Stimulated activated CD4-positive, alpha-beta T cell treated with anti-CD3 and anti-CD28 coated beads, Interleukin-12 subunit alpha, Interleukin-12 subunit beta, amount 100 ng/mL, for 4 hours (primary cell): ENCODE results near the gene DST.
"Not testable (repeated sequence)": the region's sequence is repeated elsewhere in the genome, so short reads cannot be mapped to it uniquely, and the experiment has no call there.

Experiments used
- DNase-seq: peaks from one replicate; pipeline ENCODE4 v3.0.0-alpha.2; 2020

The DST gene

DNA sequence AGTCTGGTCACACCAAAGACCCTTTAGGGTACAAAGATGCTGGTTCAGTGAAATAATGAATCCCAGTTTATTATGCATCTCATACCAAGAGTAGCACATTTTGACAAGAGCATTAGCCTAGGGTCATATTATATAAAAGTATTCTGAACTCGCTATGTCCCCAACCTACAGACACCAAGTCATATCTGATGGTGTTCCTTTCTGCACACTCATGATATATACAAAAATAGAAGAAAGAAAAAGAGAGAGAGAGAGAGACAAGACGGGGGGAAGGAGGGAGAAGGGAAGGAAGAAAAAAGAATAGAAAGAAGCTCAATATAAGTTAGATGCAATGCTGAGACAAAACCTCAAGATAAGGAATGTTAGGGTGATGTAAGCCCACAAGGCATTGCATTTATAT is 131.1 kb downstream of the DST start:
- DNase-seq = no peak

DNA sequence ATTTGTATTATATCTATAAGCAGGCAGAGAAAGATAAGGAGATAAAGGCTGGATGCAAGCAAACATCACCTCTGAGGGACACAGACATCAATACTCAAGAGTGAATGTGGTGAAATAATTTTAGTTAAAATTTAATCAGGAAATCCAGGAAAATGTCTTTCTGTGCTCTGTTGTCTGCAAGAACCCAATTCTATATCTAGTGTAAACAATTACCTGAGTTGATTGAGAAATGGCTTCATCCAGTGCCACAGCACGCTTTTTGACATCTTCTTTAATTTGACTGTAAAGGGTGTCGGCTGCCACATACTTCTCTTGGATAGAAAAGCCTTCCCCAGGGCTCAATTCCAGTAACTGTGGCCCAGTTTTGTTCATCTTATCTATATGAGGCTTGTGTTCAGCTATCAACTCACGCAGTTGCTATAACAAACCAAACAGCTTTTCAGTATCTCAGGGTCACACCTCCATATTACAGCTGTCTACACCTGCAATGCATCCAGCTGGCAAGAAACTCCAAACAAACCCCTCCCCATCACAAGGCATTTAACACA is 131.6 kb downstream of the DST start:
- no peak for DNase-seq

DNA sequence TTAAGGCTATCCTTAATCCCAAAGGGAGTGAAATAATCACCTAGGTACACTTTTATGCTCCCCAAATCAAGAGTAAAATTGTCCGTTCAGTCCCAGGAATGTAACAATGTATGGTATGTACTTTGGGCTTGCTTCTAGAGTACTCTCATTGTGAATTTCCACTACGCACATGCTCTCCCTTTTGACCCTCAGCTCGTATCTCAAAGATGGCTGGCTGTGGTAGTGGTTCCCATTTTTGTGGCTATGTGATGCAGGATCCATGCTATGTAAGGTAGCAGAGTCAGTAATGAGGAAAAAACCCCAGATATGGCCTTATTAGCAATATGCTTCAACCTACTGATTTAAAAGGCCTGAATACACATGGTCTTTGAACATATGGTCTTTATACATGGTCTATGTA is 133.7 kb downstream of the DST start:
- no peak for DNase-seq

DNA sequence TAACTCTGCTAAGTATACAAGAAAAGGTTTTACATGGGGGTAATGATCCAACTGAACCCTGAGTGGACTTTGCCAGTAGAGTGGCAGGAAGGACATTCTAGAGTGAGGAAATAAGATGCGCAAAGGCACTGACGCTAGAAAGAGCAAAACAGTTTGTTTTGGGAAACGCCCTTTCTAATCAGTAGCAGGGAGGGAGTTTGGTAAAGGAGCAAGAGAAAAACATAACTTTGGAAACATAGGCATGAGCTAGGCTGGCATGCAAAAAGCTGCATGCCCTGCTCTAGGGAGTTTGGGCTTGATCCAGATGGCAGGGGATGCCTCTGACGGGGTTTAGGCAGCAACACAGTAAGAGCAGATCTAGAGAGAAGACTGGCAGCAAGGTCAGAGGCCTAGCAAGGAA is 135.2 kb downstream of the DST start:
- no peak for DNase-seq

DNA sequence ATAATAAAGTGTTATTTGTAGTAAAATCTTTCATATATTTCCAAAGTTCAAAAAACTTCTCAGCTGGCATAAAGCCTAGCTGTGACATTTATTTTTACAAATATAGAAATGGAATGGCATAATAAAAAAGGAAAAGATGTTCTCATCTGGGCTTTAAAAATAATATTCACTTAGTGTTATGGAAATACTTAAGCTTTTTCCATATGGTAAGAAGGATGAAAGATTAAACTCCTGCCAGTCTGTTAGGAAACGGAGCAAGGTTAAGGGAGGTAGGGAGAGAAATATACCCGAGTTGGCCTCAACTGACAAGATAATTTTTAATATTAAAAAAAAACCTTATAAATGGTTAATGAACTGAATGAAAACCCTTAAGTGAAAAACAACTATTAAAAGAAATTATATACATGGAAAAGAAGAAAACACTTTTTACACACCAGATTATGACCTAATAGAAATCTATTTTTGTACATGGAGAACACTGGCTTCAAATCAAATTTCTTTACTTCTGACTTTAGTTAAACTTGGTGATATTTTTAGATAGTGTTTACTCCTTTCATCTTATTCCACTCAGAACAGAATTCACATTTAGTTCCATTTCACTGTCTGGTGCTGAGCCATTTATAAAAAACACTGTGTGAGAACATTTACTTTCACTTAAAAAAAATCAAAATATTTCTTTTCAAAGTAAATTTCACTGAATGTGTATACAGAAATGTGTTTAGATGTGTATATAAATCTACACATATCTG is 137.0 kb downstream of the DST start:
- no peak for DNase-seq

DNA sequence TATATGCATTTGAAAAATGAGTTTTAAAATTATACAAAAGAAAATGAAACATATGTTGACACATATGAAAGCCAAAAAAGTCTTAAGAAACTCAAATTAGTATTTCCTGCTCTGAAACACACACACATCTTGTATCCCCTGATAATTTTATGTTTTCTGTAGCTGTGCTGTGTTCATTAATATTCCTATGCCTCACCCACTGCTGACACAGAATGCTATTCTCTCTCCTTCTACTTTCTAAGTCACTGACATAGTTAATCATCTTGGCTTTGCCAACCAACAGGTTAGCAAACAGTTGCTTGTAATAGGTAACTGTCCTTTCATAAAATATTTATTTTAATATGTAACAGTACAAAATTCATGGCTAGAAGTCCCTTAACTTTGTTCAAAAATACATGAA is 140.7 kb downstream of the DST start:
- no peak for DNase-seq

DNA sequence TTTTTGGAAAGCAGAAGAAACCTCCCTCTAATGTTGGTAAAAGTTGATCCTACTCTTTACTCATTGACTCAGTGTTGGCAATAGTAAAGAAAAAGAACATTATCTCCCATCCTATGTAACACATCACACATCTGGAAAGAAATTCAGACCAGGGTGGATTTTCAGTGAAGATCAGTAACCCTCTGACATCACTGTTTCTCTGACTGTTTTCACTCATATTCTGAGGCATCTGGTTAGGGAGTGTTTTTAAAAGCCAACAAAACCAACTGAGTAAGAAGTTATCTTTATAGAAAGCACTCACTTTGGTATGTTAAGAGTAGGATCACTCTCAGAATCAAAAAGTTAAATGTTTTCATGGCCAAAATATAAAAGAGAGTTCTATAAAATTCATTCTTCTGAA is 143.6 kb downstream of the DST start:
- no peak for DNase-seq

DNA sequence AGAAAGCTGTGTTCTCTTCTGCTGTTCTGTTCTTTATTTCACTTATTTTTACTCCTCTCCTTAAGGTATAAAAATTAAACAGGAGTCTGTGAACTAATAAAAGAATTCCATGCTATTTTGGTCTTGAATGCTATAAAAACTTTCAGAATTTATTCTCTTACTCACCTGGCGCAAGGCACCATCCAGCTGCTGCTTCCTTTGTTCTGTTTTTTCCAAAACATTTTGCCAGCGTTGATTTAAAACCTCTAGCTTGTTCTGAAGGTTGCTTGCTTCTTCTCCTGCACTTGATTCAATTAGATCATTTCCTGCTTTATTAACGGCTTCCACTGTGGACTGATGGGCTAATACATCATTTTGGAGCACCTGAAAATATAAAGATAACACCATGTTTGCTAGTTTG is 145.0 kb downstream of the DST start:
- DNase-seq = no peak

DNA sequence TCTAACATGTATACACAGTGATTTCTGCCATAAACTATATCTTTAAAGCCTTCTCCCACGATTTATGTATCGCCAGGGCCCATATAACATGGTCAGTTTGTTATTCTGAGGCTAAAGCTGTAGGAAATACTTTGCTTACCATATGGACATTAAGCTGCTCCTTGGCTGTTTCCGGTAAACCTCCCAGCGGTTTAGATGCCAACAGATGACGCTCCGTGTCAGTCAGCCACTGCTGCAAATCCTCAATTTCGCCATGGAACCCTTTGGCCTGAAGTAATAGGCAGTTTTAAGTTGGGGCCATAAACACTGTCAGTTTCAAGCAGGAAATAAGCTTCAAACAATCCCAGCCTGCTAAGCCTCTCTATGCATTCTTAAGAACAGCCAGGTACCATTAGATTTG is 145.4 kb downstream of the DST start:
- DNase-seq = no peak

DNA sequence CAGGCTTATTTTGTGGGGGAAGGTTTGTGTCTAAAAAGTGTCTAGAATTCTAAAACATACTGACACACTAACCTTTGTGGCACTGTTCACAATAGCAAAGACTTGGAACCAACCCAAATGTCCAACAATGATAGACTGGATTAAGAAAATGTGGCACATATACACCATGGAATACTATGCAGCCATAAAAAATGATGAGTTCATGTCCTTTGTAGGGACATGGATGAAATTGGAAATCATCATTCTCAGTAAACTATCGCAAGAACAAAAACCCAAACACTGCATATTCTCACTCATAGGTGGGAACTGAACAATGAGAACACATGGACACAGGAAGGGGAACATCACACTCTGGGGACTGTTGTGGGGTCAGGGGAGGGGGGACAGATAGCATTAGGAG is 146.0 kb downstream of the DST start:
- DNase-seq = not testable (repeated sequence)

DNA sequence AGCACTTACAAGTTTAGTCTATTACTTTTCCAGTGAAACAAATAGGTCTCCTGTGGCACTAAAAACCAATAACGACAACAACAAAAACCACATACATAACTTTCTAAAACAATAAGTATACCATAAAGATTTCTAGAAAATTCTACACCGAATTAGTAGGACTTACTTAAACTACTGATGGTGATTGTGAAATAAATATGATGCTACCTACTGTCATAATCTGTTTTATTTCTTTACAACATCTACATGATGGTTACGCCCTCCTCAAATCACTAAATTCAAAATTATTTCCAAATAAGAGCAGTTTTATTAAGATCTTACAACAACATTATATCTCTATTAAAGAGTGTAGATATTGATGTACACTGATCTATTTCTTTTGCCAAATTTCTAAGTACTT is 147.0 kb downstream of the DST start:
- DNase-seq = no peak

DNA sequence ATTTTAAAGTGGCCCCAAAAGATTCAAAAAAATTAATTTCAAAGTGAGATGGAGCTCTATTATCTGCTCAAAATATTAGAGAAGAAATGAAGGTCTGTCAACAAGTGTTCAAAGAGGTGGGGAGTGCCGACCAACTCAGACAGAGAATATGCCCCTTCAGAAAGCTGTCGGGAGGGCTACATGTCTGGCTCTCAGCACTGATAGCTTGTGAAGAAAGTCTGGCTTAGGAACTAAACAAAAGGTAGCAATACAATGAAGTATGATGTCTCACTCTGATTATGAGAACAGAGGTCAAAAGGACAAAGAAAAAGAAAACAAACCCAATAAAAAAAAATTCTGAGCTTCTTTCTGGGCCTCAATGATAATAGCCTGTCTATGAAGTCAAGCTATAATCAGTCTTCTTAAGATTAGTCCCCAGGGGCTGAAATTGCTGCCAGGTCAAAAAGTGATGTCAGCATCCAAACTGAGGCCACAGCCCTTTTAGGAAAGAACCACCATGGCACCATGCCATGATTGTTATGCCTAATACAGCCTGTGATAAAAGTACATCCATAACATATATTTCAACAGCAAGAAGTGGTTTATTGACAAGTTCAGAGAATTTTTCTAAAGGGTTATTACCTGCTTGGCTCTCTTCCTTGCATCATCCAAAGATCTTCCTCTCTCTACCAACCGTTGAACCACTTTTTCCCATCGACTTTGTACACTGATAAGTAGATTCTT is 150.9 kb downstream of the DST start:
- DNase-seq = no peak

DNA sequence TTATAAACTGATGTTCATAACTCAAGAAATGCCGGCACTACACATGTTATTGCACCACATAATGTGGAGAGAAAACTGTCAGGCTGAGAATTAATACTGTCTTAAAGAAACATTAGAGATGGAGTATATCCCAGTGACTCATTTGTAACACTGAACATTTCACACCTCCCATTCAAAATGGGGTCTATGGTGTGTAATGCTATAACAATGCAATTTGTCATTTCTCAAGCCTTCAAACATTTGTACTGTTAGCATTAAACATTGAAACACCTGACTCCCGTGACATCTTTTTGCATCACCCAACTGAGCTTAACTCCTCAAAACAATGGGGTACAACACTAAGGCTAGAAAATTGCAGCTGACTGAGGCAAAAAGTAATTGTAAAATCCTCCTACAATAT is 151.7 kb downstream of the DST start:
- DNase-seq = no peak

DNA sequence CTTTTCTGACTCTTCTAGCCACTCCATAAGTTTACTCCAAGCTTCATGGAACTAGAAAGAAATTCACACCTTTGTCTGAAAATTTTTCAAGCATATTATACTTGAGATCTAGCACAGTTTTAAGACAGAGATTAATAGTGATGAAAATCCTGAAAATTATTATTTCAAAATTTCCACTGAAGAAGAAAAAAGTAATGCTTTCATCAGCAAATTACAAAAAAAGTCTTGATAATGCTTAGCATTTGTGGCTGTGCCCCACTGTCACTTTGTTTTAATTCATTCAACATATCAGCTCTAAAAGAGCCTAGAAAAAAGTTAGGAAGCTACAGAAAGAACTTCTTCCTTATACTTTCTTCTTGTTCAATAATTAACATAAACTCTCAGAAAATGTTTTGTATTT is 153.1 kb downstream of the DST start:
- DNase-seq = no peak

DNA sequence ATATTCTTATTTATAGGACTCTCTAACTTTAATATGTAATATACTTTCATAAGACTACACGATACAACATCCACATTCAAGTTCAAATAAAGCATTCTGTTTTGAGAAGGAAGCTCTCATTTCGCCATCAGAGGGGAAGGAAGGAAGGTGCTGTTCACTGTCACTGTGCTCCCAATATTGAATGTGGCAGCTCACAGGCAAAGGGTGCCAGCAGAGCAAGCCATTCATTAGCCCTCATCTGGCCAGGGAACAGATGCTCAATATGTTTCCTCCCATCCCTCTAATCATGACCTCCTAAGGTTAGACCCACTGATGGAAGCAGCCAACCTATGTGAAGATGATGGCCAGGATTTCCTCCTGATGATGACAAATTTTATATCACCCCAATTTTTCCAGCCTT is 154.4 kb downstream of the DST start:
- no peak for DNase-seq

DNA sequence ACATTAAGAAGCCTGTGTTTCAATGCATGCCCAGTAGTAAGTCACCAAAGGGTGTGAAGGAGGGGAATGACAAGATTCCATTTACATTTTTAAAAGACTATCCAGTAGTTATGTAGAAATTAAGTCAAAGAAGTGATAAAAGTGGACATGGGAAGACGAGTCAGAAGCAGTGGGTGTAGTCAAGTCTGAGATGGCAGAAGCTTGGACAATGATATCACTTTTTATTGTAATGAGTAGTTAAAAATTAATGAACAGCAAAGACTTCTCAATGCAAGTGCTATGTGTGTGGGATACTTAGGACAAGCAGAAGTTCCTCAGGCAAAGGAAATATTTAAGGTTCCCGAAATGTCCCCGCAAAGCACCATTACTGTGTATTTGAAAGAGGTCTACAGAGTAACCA is 156.0 kb downstream of the DST start:
- no peak for DNase-seq

DNA sequence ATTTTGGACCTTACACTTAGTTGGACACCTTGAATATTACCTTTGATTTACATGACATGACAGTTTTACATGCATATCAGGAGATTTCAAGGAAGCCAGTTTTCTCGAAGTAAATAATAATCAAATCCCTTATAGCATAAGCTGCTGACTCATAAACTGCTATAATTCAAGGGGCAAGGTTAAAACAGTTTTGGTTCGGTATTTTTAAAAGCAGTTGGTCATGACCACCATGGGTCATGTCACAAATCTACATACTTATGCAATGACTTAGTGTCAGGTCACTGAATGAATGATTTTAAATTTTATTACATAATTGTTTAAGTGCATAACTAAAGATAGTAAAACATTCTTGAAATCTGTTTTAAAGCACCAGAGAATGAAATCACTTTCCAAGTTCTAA is 158.0 kb downstream of the DST start:
- no peak for DNase-seq

DNA sequence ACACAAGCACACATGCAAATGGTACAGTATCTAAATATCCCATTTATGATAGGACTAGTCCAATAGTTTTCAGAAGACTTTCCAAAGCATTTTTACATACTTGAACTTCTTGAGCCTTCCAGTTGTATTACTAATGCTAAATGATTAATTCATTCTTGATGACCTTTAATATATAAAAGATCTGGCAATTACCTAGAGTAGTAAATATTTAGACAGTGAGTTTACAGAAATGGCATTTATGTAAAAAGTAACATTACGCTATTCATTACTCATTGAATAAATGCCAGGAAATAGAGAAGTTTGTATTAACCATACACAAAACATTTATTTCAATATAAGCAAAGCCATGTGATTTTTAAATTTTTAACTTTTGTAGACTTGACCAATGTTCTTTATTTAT is 158.8 kb downstream of the DST start:
- no peak for DNase-seq

DNA sequence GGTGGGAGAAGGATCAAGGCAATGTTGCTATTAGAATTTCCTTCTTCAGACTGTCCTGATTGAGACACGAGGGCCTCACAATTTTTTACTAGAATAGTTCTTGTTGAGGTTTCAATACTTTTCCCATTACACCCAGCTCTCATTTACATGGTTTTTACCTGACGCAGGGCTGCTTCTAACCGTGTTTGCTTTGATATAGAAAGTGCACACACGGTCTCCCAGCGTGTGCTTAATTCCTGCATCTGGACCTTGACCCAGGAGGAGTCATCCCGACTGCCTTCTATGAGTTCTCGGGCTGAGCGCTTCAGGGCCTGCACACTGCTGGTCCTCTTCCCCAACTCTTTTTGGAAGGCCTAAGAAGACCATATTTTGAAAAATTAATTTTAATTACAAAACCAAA is 160.2 kb downstream of the DST start:
- DNase-seq = no peak

DNA sequence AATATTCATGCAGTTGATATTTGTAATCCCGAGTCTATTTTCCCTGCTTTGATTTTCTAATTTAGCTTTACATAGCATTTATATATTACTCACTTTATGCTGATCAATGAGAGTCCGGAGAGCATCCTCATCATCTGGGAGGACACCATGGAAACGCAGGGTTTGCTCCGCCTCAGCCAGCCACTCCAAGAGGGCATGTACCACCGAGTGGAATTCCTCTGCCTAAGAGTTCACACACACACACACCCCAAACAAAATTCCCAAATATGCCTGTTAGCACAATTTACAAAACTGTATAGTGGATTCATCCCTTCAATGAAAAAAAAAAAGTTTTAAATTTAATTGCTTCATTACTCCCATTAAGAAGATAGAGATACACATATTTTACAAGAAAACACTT is 160.7 kb downstream of the DST start:
- DNase-seq = no peak

DNA sequence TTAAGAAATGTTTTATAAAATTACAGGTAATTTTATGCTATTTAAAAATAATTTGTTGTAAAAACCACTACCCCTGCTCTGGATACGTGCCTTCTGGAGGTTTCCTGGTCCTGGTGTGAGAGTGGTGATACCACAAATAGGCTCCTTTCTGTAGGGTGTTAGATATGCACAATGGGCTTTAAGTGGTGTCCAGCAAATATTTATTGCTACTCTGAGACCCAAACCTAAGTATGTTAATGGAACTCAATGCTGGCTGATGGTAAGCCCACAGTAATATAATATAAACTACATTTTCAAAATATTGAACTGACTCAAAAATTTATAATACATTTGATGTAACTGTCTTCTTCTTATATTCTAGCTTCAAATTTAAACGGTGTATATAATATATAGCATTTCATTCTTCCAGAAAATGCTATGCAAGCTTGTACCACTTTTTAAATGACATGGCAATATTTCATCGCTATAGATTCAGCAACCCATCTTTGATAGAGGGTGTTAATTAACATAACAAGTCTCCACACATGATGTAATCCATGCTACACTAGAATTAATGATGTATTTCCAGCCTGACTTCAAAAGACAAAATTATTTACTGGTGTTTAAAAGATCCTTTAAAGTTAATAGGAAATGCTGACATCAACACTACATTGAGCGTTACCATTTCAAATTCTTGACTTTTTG is 161.9 kb downstream of the DST start:
- DNase-seq = no peak

DNA sequence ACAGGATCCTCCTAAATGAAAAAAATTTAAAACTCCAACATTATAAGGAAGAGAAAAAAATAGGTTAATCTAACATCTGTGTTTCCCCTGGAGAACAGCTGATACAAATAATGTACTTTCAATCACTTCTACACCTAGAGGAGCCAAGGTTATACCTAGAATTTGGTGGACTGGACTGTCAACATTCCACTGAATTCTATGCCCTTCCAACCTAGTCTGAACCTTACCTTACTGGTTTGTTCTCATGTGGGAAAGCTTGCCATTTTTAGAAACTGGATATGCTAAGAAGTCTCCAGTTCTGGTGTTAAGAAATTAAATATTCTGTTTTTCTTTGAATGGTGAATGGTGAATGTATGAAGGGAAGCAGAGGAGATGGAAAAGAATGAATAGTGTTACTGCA is 162.4 kb downstream of the DST start:
- DNase-seq = no peak

DNA sequence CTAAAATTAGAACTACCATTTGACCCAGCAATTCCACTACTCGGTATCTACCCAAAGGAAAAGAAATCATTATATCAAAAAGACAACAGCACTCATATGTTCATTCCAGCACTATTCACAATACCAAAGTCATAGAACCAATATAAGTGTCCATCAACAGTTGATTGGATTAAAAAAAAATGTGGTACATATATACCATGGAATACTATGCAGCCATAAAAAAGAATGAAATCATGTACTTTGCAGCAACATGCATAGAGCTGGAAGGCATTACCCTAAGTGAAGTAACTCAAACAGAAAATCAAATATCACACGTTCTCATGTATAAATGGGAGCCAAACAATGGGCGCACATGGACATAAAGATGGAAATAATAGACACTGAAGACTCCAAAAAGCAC is 163.3 kb downstream of the DST start:
- DNase-seq = no peak

DNA sequence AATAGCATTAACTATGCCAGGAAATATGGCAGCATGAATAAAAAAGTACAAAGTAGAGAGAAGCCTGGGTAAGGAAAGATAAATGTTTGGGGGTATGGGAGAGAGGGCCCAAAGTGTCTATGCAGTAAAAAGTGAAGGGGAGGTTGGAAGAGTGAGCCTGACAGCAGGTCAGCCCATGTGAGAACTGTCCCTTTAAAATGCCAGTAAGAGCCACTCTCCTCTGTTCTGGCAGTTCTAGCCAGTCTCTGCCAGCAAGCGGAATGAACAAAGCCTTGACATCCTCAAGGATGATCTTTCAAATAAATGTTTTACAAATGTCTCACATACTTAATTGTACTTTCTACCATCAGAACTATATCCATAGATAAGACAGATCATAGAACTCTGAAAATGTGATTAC is 164.5 kb downstream of the DST start:
- no peak for DNase-seq
